ENCODE results near the gene PIK3CA.
"Not testable (repeated sequence)": the region's sequence is repeated elsewhere in the genome, so short reads cannot be mapped to it uniquely, and the experiment has no call there.

DNA sequence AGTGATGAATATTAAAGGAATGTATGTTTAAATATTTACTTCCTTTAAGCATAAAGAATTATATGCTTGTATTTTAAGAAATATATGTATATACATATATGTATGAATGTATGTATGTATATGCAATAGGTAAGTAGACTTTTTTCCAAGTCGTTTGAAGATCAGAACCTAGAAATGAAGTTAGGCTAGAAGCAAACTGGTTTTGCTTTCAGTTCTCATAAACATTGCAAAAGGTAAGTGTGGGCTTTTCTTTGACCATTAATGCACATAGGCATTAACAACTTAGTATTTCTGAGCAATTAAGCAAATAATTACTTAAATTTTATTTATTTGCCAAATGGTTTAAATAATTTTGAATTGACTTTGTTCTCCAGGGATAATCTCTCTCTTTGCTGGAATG, 92.1 kb downstream of the PIK3CA start:
- TF ChIP-seq, protein P1, sequence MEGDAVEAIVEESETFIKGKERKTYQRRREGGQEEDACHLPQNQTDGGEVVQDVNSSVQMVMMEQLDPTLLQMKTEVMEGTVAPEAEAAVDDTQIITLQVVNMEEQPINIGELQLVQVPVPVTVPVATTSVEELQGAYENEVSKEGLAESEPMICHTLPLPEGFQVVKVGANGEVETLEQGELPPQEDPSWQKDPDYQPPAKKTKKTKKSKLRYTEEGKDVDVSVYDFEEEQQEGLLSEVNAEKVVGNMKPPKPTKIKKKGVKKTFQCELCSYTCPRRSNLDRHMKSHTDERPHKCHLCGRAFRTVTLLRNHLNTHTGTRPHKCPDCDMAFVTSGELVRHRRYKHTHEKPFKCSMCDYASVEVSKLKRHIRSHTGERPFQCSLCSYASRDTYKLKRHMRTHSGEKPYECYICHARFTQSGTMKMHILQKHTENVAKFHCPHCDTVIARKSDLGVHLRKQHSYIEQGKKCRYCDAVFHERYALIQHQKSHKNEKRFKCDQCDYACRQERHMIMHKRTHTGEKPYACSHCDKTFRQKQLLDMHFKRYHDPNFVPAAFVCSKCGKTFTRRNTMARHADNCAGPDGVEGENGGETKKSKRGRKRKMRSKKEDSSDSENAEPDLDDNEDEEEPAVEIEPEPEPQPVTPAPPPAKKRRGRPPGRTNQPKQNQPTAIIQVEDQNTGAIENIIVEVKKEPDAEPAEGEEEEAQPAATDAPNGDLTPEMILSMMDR (IDR thresholded peaks at IDR 0.05): not testable (repeated sequence)
- TF ChIP-seq POLR2AphosphoS5 (IDR thresholded peaks at IDR 0.05; ENCODE audit: low read depth, low read length); SIN3A (IDR thresholded peaks at IDR 0.05; ENCODE audit: borderline replicate concordance, insufficient read depth, low read depth, low read length); TCF7L2 (IDR thresholded peaks at IDR 0.05; ENCODE audit: low read depth, low read length): not testable (repeated sequence)
- TF ChIP-seq, protein P2, sequence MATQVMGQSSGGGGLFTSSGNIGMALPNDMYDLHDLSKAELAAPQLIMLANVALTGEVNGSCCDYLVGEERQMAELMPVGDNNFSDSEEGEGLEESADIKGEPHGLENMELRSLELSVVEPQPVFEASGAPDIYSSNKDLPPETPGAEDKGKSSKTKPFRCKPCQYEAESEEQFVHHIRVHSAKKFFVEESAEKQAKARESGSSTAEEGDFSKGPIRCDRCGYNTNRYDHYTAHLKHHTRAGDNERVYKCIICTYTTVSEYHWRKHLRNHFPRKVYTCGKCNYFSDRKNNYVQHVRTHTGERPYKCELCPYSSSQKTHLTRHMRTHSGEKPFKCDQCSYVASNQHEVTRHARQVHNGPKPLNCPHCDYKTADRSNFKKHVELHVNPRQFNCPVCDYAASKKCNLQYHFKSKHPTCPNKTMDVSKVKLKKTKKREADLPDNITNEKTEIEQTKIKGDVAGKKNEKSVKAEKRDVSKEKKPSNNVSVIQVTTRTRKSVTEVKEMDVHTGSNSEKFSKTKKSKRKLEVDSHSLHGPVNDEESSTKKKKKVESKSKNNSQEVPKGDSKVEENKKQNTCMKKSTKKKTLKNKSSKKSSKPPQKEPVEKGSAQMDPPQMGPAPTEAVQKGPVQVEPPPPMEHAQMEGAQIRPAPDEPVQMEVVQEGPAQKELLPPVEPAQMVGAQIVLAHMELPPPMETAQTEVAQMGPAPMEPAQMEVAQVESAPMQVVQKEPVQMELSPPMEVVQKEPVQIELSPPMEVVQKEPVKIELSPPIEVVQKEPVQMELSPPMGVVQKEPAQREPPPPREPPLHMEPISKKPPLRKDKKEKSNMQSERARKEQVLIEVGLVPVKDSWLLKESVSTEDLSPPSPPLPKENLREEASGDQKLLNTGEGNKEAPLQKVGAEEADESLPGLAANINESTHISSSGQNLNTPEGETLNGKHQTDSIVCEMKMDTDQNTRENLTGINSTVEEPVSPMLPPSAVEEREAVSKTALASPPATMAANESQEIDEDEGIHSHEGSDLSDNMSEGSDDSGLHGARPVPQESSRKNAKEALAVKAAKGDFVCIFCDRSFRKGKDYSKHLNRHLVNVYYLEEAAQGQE (IDR thresholded peaks at IDR 0.05; ENCODE audit: insufficient read depth in 1 of 2, low read depth in 2 of 2, low read length in 1 of 2): not testable (repeated sequence)
